ENCODE measurements around the gene ICA1L. TPM values are rescaled to one million over a fixed set of nuclear protein-coding genes. Genes with fewer than 3 reads are reported as not detected.

ICA1L gene
- total RNA-seq, 1 donor from 2014 or later, result 6.1 TPM

GRCh38 chr2:202749477-202749876 lies 122.1 kb downstream of the ICA1L start:
- intact Hi-C loops (cut with micrococcal nuclease), result no loop called here

DNA sequence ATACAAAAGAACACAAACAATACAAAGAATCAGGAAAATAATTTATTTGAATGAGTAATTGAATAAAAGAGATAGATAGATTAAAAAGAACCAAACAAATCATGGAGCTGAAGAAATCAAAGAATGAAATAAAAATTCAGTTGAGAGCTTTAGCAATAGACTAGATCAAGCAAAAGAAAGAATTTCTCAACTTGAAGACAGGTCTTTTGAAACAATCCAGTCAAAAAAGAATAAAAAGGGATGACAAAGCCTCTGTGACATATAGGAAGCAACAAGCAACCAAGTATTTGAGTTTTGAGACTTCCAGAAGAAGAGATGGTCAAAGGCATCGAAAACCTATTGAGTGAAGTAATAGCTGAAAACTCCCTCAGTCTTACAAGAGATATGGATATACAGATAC lies 128.0 kb downstream of the ICA1L start:
- intact Hi-C loops (cut with micrococcal nuclease), result no loop called here

DNA sequence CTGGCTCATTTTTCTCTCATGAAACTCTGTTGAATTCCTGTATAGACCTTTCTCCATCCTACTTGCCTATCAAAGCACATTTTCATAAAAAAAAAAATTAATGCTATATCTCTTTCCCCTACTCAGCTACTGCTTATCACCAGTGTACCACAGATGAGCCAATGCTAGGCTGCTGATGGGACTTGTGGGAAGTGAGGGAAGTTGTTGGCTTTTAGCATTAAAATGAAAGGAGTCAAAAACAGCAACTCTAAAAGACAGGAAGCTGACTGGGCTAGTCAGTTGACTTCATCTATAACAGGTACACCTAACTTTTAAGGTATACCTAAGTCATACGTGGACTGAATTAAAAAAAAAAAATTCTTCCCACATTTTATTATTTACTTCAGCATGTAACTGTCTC lies 134.7 kb downstream of the ICA1L start:
- intact Hi-C loops (cut with micrococcal nuclease), result no loop called here

DNA sequence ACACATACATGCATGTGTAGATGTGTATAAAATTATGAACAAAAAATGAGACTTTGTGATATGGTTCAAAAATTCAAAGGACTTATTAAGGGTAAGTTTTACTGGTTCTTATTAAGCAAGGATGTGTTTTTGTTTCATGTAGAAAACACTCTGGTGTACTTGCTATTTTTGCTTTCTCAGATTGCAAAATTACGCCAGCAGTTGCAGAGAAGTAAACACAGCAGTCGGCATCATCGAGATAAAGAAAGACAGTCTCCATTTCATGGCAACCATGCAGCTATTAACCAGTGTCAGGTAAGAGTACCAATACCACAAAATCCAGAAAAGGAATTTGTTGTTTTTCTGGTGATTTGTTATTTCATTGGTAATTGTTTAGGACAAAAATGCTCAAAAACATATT lies 145.5 kb downstream of the ICA1L start:
- intact Hi-C loops (cut with micrococcal nuclease), result no loop called here

DNA sequence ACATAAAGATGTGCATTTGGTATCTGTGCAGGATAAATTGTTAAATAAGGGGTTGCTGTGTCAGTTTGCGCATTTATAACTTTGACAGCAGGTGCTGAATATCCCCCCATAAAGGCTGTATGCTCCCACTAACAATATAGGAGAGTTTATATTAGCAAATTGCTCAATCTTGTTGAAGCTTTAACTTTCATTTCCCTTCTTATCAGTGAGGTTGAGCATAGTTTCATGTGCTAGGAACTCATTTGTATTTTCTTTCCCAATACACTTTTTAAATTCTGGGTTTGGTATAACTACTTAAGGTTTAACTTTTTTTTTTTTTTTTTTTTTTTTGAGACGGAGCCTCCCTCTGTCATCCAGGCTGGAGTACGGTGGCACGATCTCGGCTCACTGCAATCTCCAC lies 147.8 kb downstream of the ICA1L start:
- intact Hi-C loops (cut with micrococcal nuclease), result no loop called here

Other genes with a start within 250 kb of the ICA1L start
- 11.0 and 11.6 TPM in 2 replicates for gene FAM117B, start 236.8 kb downstream of the ICA1L start, total RNA-seq
- 66.9 and 79.1 TPM in 2 replicates for gene WDR12, start 39.9 kb upstream of the ICA1L start, total RNA-seq
- gene CARF, start 40.5 kb upstream of the ICA1L start, total RNA-seq, result 7.0 and 8.0 TPM in 2 replicates
- gene NBEAL1, start 143.1 kb upstream of the ICA1L start, total RNA-seq, result 10.4 and 10.7 TPM in 2 replicates

Data from T-helper 2 cell treated with Interferon-gamma antibody and Interleukin-4, amounts not matched to agents 100 ng/mL and 5 ng/mL, for 36 hours (primary cell).